Ectodermal cell (in vitro differentiated cells): ENCODE data around the gene ASB8.
"Not testable (repeated sequence)": the region's sequence is repeated elsewhere in the genome, so short reads cannot be mapped to it uniquely, and the experiment has no call there.

Source experiments
- H3K27ac ChIP-seq: 2 replicates; pipeline ENCODE4 v1.7.0; 2013; ENCODE audit warnings: mild to moderate bottlenecking, low read depth, low read length; ENCODE audit not compliant: insufficient read depth, poor library complexity, severe bottlenecking
- H3K27me3 ChIP-seq: 2 replicates; pipeline ENCODE4 v1.7.0; 2013; ENCODE audit warnings: mild to moderate bottlenecking, low read length; ENCODE audit not compliant: insufficient read depth, control insufficient read depth, poor library complexity, severe bottlenecking
- H3K36me3 ChIP-seq: one replicate; pipeline ENCODE4 v1.7.0; 2013; ENCODE audit warnings: low read length; ENCODE audit not compliant: control insufficient read depth, insufficient read depth
- H3K4me1 ChIP-seq: one replicate; pipeline ENCODE4 v1.7.0; 2013; ENCODE audit warnings: low read length; ENCODE audit not compliant: control insufficient read depth, insufficient read depth
- H3K4me3 ChIP-seq: 2 replicates; pipeline ENCODE4 v1.7.0; 2013; ENCODE audit warnings: low read depth, low read length, control low read depth; ENCODE audit not compliant: insufficient read depth
- H3K9me3 ChIP-seq: 2 replicates; pipeline ENCODE4 v1.7.0; 2013; ENCODE audit warnings: mild to moderate bottlenecking, low read length, moderate library complexity; ENCODE audit not compliant: control insufficient read depth
- WGBS, 2 experiments: methylation state at CpG; one replicate each; pipeline ENCODE4 v1.1.7; 2013; ENCODE audit warnings: missing lambda C conversion rate in 2 of 2; 5-methylcytosine and 5-hydroxymethylcytosine counted together

Gene ASB8

DNA sequence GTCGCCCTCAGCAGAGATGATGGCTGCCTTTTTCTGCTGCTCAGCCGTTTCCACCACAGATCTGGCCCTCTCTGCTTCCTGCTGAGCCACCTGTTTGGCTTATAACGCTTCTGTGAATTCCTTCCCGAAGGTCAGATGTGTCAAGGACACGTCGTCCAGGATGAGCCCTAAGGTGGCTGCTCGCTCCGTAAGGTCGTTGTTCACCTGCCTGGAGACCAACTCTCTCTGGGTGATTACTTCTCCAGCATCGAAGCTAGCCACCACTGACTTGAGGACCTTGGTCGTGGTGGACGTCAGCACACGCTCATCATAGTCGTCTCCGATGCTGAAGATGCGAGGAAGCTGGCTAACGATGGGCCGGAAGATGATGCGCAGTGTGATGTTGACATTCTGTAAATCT lies 11.7 kb upstream of the ASB8 start:
- Histone ChIP-seq H3K27ac (no peak overlapping the region), H3K4me3 (no peak overlapping the region), H3K27me3 (no peaks in the 10 kb centered on the region), H3K36me3 (no peaks in the 10 kb centered on the region), H3K9me3 (no peaks in the 10 kb centered on the region), H3K4me1 (no peaks in the 10 kb centered on the region)
- 89 to 90% methylated on average over 19 of the region's 19 CpGs for WGBS, 2 experiments

DNA sequence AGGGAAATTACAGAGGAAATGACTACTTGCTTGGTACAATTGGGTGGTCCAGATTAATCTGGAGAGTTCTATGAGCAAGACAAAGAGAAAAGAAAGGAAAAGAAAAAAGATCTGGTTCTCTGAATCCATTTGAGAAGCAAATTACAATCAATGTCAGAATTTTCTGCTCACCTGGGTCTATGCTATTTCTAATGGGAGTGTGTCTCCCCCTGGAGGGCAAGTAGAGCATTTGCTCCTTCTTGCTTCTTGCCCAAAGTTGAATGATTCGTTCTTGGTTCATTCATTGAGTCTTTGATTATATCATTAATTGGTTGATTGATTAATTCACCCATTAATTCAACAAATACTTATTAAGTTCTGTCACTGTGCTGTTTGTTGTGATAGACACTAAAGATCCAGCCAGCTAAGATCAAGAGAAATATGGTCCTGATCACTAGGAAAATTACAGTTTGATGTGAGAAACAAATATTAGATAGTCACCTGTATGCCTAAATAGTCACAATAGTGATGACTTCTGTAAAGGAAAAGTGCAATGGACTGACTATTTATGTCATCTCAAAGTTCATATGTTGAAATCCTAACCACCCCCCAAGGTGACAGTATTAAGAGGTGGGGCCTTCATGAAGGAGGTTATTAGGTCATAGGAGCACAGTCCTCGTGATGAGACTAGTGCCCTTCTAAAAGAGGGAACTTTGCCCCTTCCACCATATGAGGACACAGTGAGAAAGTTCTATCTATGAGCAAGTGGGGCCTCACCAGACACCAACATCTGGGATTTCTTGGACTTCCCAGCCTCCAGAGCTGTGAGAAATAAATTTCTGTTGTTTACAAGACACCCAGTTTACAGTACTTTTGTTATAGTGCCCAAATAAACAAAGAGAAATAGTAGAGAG lies 8.0 kb upstream of the ASB8 start:
- WGBS, 2 experiments: 50 to 65% methylated on average over 1 of the region's 2 CpGs
- H3K4me1 ChIP-seq: no peaks in the 10 kb centered on the region
- no peak overlapping the region for H3K4me3 ChIP-seq
- no peaks in the 10 kb centered on the region for H3K36me3 ChIP-seq
- peaks cover 3% of the 10 kb centered on the region for H3K27me3 ChIP-seq
- H3K27ac ChIP-seq: no peak overlapping the region
- no peaks in the 10 kb centered on the region for H3K9me3 ChIP-seq

GRCh38 chr12:48164451-48164850 lies 7.1 kb upstream of the ASB8 start:
- H3K27ac ChIP-seq: no peak overlapping the region
- no peak overlapping the region for H3K4me3 ChIP-seq
- no peaks in the 10 kb centered on the region for H3K4me1 ChIP-seq
- H3K36me3 ChIP-seq: no peaks in the 10 kb centered on the region
- no peaks in the 10 kb centered on the region for H3K9me3 ChIP-seq
- WGBS, 2 experiments: 95 to 98% methylated on average over 2 of the region's 2 CpGs
- peaks cover 3% of the 10 kb centered on the region for H3K27me3 ChIP-seq

DNA sequence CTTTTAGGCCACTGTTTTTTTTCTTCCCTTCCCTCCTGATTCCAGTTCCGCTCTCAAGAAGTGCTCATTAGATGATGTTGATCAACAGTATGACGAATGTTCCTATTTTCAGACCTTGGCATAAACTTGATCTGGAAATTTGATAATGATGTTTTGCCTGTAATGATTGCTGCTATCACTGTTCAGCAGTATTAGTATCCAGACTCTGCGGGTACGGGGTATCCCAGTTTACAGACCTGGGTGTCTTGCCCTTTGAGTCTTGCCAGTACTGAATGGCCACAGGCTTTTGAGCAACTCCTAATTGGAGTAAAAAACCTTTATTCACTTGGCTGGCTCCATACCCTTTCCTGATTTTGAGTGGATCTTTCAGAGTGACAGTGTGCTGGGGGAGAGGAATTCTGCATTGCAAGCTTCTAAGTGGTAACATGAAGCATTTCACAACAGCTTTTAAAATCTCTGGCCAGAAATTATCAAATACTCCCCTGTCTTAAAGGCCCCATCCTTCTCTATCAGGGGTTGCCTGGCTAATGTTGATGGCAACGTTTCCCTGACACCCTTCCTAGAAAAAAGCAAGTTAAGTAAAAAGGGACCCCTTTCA lies 5.9 kb upstream of the ASB8 start:
- no peaks in the 10 kb centered on the region for H3K36me3 ChIP-seq
- no peaks in the 10 kb centered on the region for H3K4me1 ChIP-seq
- H3K4me3 ChIP-seq: no peak overlapping the region
- H3K9me3 ChIP-seq: no peaks in the 10 kb centered on the region
- H3K27me3 ChIP-seq: peaks cover 3% of the 10 kb centered on the region
- H3K27ac ChIP-seq: no peak overlapping the region
- WGBS, 2 experiments: 74 to 77% methylated on average over 4 to 5 of the region's 5 CpGs

GRCh38 chr12:48160807-48161206 lies 3.5 kb upstream of the ASB8 start:
- no peaks in the 10 kb centered on the region for H3K4me1 ChIP-seq
- WGBS, 2 experiments: 90 to 93% methylated on average over 2 of the region's 2 CpGs

GRCh38 chr12:48160046-48160445 lies 2.7 kb upstream of the ASB8 start:
- H3K27me3 ChIP-seq: peaks cover 3% of the 10 kb centered on the region
- no peak overlapping the region for H3K27ac ChIP-seq
- 92 to 95% methylated on average over 5 of the region's 5 CpGs for WGBS, 2 experiments
- H3K4me1 ChIP-seq: no peaks in the 10 kb centered on the region
- H3K4me3 ChIP-seq: no peak overlapping the region
- H3K36me3 ChIP-seq: no peaks in the 10 kb centered on the region
- H3K9me3 ChIP-seq: no peaks in the 10 kb centered on the region

More at GRCh38 chr12:48160807-48161206, 3.5 kb upstream of the ASB8 start:
- Histone ChIP-seq H3K27me3 (peaks cover 3% of the 10 kb centered on the region), H3K27ac (no peak overlapping the region), H3K4me3 (no peak overlapping the region), H3K9me3 (no peaks in the 10 kb centered on the region), H3K36me3 (no peaks in the 10 kb centered on the region)

GRCh38 chr12:48157889-48158370 lies 615 bp upstream of the ASB8 start:
- H3K4me3 ChIP-seq: no peak overlapping the region
- no peaks in the 10 kb centered on the region for H3K4me1 ChIP-seq
- no peak overlapping the region for H3K27ac ChIP-seq
- H3K9me3 ChIP-seq: no peaks in the 10 kb centered on the region
- peaks cover 3% of the 10 kb centered on the region for H3K27me3 ChIP-seq
- H3K36me3 ChIP-seq: no peaks in the 10 kb centered on the region
- WGBS, 2 experiments: 93 to 96% methylated on average over 2 to 3 of the region's 3 CpGs

- 42 to 44% methylated on average over 8 of the region's 8 CpGs for WGBS, 2 experiments
- Histone ChIP-seq H3K27me3 (no peaks in the 10 kb centered on the region), H3K4me1 (no peaks in the 10 kb centered on the region), H3K27ac (no peak overlapping the region), H3K36me3 (no peaks in the 10 kb centered on the region), H3K9me3 (no peaks in the 10 kb centered on the region), H3K4me3 (peak overlapping the region; percentile 77)
These were observed 680 bp downstream of the ASB8 start for GRCh38 chr12:48156652-48157017.

DNA sequence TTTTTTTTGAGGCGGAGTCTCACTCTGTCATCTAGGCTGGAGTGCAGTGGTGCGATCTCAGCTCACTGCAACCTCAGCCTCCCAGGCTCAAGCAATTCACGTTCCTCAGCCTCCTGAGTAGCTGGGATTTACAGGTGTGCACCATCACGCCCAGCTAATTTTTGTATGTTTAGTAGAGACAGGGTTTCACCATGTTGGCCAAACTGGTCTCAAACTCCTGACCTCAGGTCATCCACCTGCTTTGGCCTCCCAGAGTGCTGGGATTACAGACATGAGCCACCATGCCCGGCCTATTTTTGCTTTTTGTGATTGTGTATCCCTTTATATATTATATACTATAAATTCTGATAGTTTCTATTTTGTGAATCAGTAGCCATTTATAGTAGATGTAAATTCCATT lies 1.5 kb downstream of the ASB8 start:
- not testable (repeated sequence) for H3K4me3 ChIP-seq, H3K27ac ChIP-seq, H3K4me1 ChIP-seq, H3K36me3 ChIP-seq, H3K9me3 ChIP-seq, H3K27me3 ChIP-seq
- WGBS, 2 experiments: 94 to 98% methylated on average over 4 of the region's 5 CpGs

- Histone ChIP-seq H3K9me3 (no peaks in the 10 kb centered on the region), H3K27me3 (no peaks in the 10 kb centered on the region), H3K36me3 (peaks cover 11% of the 10 kb centered on the region), H3K4me3 (no peak overlapping the region), H3K27ac (no peak overlapping the region), H3K4me1 (no peaks in the 10 kb centered on the region)
- WGBS, 2 experiments: 80 to 91% methylated on average over 2 of the region's 2 CpGs
These were observed 6.1 kb downstream of the ASB8 start for GRCh38 chr12:48151103-48151771.
